Astrocyte of the spinal cord (primary cell): Measurements from ENCODE around the gene PVALEF.

ENCODE experiments used
- DNase-seq: peaks from one replicate; pipeline ENCODE4 v3.0.0; 2011; ENCODE audit warnings: low read depth, low spot score
- H3K4me3 ChIP-seq: 2 replicates; pipeline ENCODE4 v1.5.1; 2011; ENCODE audit warnings: low read depth, mild to moderate bottlenecking, low read length, moderate library complexity
- CTCF ChIP-seq: IDR thresholded peaks from 2 replicates; pipeline ENCODE4 v1.5.1; 2012; ENCODE audit warnings: low read depth, mild to moderate bottlenecking, low read length, inconsistent platforms
- in situ Hi-C: cut with HindIII; loops from 2 replicates; pipeline ENCODE4 v1.10.0; 2017; ENCODE audit warnings: low sequenced_read_pairs

Gene PVALEF

GRCh38 chr17:81165246-81166032 is at the start of gene PVALEF:
TSS of gene PVALEF (plus strand) at chr17:81165507. CDS start at chr17:81181227, 15,720 bp downstream.
- no peak for TF ChIP-seq CTCF
- no peak for DNase-seq
- H3K4me3 ChIP-seq: no peak within 1 kb of the TSS
- in situ Hi-C loops: no loop called here

- H3K4me3 ChIP-seq: no peak overlapping the region
- in situ Hi-C loops: no loop called here
- TF ChIP-seq CTCF: no peak
- no peak for DNase-seq
Measured at GRCh38 chr17:81115749-81116464, 49.4 kb upstream of the PVALEF start.

- TF ChIP-seq CTCF: no peak
- in situ Hi-C loops: no loop called here
- no peak overlapping the region for H3K4me3 ChIP-seq
- DNase-seq: no peak
Measured at GRCh38 chr17:81116704-81117103, 48.6 kb upstream of the PVALEF start.

GRCh38 chr17:81117672-81118198 is 47.6 kb upstream of the PVALEF start:
- TF ChIP-seq CTCF: no peak
- DNase-seq: no peak
- no peak overlapping the region for H3K4me3 ChIP-seq
- in situ Hi-C loops: no loop called here

GRCh38 chr17:81118308-81119221 is 46.7 kb upstream of the PVALEF start:
- no peak for TF ChIP-seq CTCF
- H3K4me3 ChIP-seq: peak overlapping the region; percentile 39
- DNase-seq: no peak
- in situ Hi-C loops: no loop called here
